Testis (tissue), 2 donors: Measurements from ENCODE around the gene MROH8.

Experiments
- POLR2A ChIP-seq: fragments of 450-650 bp; IDR thresholded peaks from one replicate; pipeline ENCODE4 v1.6.1; 2017; ENCODE audit warnings: antibody characterized with exemption, mild to moderate bottlenecking, moderate library complexity
- TF ChIP-seq, protein P1 (sequence below), 3 experiments: fragments of 450-650 bp in 2 of 3; fragments of 200-600 bp in 1 of 3; sonication (generic) in 1 of 3; IDR thresholded peaks; one replicate each; pipeline ENCODE4 v1.5.1; 2016 to 2019; ENCODE audit warnings: antibody characterized with exemption in 3 of 3, mild to moderate bottlenecking in 2 of 3, moderate library complexity in 1 of 3

- TF ChIP-seq POLR2A: no peak
- TF ChIP-seq, protein P1, sequence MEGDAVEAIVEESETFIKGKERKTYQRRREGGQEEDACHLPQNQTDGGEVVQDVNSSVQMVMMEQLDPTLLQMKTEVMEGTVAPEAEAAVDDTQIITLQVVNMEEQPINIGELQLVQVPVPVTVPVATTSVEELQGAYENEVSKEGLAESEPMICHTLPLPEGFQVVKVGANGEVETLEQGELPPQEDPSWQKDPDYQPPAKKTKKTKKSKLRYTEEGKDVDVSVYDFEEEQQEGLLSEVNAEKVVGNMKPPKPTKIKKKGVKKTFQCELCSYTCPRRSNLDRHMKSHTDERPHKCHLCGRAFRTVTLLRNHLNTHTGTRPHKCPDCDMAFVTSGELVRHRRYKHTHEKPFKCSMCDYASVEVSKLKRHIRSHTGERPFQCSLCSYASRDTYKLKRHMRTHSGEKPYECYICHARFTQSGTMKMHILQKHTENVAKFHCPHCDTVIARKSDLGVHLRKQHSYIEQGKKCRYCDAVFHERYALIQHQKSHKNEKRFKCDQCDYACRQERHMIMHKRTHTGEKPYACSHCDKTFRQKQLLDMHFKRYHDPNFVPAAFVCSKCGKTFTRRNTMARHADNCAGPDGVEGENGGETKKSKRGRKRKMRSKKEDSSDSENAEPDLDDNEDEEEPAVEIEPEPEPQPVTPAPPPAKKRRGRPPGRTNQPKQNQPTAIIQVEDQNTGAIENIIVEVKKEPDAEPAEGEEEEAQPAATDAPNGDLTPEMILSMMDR (IDR thresholded peaks at IDR 0.05): no peak
Observed at GRCh38 chr20:37075932-37076685, 103.2 kb downstream of the MROH8 start.
